Measurements from ENCODE around the gene SPNS3.

Gene SPNS3

GRCh38 chr17:4479340-4479981 lies 45.7 kb downstream of the SPNS3 start:
- TF ChIP-seq, protein P1, sequence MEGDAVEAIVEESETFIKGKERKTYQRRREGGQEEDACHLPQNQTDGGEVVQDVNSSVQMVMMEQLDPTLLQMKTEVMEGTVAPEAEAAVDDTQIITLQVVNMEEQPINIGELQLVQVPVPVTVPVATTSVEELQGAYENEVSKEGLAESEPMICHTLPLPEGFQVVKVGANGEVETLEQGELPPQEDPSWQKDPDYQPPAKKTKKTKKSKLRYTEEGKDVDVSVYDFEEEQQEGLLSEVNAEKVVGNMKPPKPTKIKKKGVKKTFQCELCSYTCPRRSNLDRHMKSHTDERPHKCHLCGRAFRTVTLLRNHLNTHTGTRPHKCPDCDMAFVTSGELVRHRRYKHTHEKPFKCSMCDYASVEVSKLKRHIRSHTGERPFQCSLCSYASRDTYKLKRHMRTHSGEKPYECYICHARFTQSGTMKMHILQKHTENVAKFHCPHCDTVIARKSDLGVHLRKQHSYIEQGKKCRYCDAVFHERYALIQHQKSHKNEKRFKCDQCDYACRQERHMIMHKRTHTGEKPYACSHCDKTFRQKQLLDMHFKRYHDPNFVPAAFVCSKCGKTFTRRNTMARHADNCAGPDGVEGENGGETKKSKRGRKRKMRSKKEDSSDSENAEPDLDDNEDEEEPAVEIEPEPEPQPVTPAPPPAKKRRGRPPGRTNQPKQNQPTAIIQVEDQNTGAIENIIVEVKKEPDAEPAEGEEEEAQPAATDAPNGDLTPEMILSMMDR (IDR thresholded peaks at IDR 0.05; ENCODE audit: low read depth, low read length) = no peak
- in situ Hi-C loops (cut with HindIII; ENCODE audit: low sequenced_read_pairs) = no loop called here
- no peak overlapping the region for H3K4me3 ChIP-seq (ENCODE audit: low read depth, low read length)
- no peak for DNase-seq (ENCODE audit: low read depth, low spot score)

DNA sequence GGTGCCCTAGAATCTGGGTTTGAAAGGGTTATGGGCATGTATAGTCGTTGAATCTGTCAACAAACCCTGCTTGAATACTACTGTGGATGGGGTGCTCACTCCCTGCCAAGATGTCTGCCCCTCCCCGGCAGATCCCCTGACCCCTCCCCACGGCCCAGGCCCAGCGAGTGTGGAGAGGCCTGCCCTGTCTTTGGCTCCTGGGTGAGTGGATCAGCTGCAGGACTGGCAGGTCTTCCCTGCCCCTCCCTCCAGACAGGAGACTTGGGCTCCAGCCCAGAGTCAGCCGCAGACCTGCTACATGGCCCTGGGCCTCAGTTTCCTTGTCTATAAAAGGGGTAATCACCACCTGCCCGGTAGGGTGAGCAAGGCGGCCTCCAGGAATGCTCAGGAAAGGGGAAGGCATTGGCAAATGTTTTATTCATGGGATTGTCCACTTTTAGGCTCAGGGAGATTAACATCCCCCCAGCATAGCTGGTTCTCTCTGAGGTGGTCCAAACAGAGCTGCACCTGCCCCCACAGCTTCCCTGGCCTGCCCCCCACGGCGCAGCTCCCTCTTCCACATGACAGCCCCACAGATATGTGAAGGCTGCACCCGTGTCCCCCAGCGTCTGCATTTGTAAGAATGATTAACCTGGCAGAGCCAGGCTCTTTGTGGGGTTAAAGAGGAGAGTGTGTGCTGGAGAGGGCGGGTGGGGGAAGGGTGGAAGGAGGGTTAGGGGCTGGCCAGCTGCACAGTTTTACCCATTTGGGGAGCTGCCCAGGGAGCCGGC lies 46.4 kb downstream of the SPNS3 start:
- in situ Hi-C loops (cut with HindIII; ENCODE audit: low sequenced_read_pairs) = no loop called here
- TF ChIP-seq, protein P1 (IDR thresholded peaks at IDR 0.05; ENCODE audit: low read depth, low read length) = no peak
- H3K4me3 ChIP-seq (ENCODE audit: low read depth, low read length) = no peak overlapping the region
- no peak for DNase-seq (ENCODE audit: low read depth, low spot score)

- TF ChIP-seq, protein P1 (IDR thresholded peaks at IDR 0.05; ENCODE audit: low read depth, low read length) = no peak
- no peak overlapping the region for H3K4me3 ChIP-seq (ENCODE audit: low read depth, low read length)
- in situ Hi-C loops (cut with HindIII; ENCODE audit: low sequenced_read_pairs) = no loop called here
- no peak for DNase-seq (ENCODE audit: low read depth, low spot score)
Measured at GRCh38 chr17:4480929-4481898, 47.5 kb downstream of the SPNS3 start.

DNA sequence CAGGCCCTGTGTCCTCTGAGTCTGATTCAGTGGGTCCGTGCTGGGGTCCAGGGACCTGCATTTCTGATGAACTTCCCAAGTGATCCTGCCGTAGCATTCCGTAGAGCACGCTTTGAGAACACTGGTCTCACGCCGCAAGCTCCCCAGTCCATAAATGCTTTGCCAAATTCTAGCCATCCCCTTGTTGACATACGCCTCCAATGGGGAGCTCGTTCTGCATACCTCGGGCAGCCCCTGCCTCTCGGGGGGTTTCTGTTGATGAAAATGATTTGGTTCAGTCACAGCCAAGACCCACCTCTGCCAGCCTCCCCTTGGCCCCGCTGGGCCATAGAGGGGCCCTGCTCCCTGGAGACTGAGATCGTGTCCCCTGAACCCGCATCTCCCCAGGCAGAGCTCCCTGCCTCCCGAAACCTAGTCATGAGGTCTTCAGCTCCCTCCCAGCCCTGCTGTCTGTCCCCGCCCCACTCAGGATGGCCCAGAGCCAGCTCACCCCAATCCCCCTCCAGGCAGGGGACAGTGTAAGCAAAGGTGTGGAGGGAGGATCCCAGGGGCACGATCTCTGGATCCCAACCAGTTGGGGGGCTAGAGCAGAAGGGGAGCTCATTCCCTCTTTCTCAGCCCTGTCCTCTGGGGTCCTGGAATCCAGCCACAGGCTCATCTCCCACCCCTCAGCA lies 48.7 kb downstream of the SPNS3 start:
- H3K4me3 ChIP-seq (ENCODE audit: low read depth, low read length) = no peak overlapping the region
- no peak for DNase-seq (ENCODE audit: low read depth, low spot score)

GRCh38 chr17:4483012-4483840 lies 49.5 kb downstream of the SPNS3 start:
- in situ Hi-C loops (cut with HindIII; ENCODE audit: low sequenced_read_pairs) = no loop called here
- TF ChIP-seq, protein P1 (IDR thresholded peaks at IDR 0.05; ENCODE audit: low read depth, low read length) = no peak
- H3K4me3 ChIP-seq (ENCODE audit: low read depth, low read length) = no peak overlapping the region
- DNase-seq (ENCODE audit: low read depth, low spot score) = no peak

More for the DNA sequence above, 48.7 kb downstream of the SPNS3 start:
- in situ Hi-C loops (cut with HindIII; ENCODE audit: low sequenced_read_pairs) = no loop called here
- TF ChIP-seq, protein P1 (IDR thresholded peaks at IDR 0.05; ENCODE audit: low read depth, low read length) = no peak
